22Rv1 (cell line): ENCODE results near the gene PDE8A.

ENCODE experiments used
- CTCF ChIP-seq: fragments of 450-650 bp; IDR thresholded peaks from 2 replicates; pipeline ENCODE4 v1.5.1; 2017; ENCODE audit warnings: mild to moderate bottlenecking
- ZFX ChIP-seq: fragments of 450-650 bp; IDR thresholded peaks from 2 replicates; pipeline ENCODE4 v1.6.1; 2017; ENCODE audit warnings: antibody characterized with exemption, borderline replicate concordance

GRCh38 chr15:85004550-85004949, 22.9 kb downstream of the PDE8A start:
- TF ChIP-seq CTCF (no peak), ZFX (no peak)
